ENCODE measurements around the gene OTOP2. TPM values are rescaled to one million over a fixed set of nuclear protein-coding genes. Genes with fewer than 3 reads are reported as not detected.
A peak's percentile ranks its signal among the peaks of the same experiment; 100 is the strongest.

Gene OTOP2
- total RNA-seq, 4 donors from 2014 or later: 0.38 to 1.4 (median 0.41) TPM; not detected in 1

GRCh38 chr17:74917430-74917829 is 6.6 kb upstream of the OTOP2 start:
- Histone ChIP-seq H3K27ac (no peak overlapping the region), H3K36me3 (no peaks in the 10 kb centered on the region), H3K4me1 (peaks cover 8 to 25% (median 17%) of the 10 kb centered on the region in 3 donors), H3K27me3 (peaks cover 0 to 54% (median 1%) of the 10 kb centered on the region in 4 donors), H3K4me3 (no peak overlapping the region), H3K9me3 (no peaks in the 10 kb centered on the region)
- no peak for DNase-seq
- TF ChIP-seq CTCF (IDR thresholded peaks at IDR 0.05) (no peak), POLR2A (IDR thresholded peaks at IDR 0.05) (no peak)
- 52 to 68% methylated on average over 5 to 9 of the region's 10 CpGs for WGBS, 2 donors
- intact Hi-C loops (cut with DNase I): no loop called here

DNA sequence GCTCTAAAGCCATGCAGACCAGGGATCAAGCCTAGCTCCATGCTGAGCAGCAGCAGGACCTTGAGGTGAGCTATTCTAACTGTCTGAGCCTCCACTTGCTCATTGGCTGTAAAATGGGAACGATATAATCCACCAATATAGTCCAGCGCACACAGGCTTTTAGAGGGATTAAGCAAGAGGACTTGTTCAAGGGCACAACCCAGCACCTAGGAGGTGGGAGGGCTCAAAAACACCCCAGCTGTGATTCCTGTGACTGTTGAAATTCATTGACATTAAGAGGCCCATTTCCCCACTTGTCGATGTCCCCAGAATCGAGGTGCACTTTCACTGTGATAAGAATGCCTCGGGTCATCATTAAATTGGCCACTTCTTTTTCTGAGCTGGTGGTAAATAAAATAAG is 5.2 kb upstream of the OTOP2 start:
- Histone ChIP-seq H3K9me3 (no peaks in the 10 kb centered on the region), H3K4me1 (peaks cover 23 to 40% (median 32%) of the 10 kb centered on the region in 3 donors), H3K27me3 (peaks cover 0 to 69% (median 9%) of the 10 kb centered on the region in 4 donors), H3K27ac (no peak overlapping the region), H3K36me3 (no peaks in the 10 kb centered on the region), H3K4me3 (no peak overlapping the region)
- TF ChIP-seq CTCF (IDR thresholded peaks at IDR 0.05) (no peak), POLR2A (IDR thresholded peaks at IDR 0.05) (no peak)
- 88 to 93% methylated on average over 4 to 5 of the region's 5 CpGs for WGBS, 2 donors
- intact Hi-C loops (cut with DNase I): no loop called here
- DNase-seq: no peak

- Histone ChIP-seq H3K27me3 (peaks cover 0 to 76% (median 16%) of the 10 kb centered on the region in 4 donors), H3K4me3 (no peak overlapping the region), H3K4me1 (peaks cover 31 to 47% (median 38%) of the 10 kb centered on the region in 3 donors), H3K9me3 (no peaks in the 10 kb centered on the region), H3K27ac (no peak overlapping the region), H3K36me3 (no peaks in the 10 kb centered on the region)
- intact Hi-C loops (cut with DNase I): loop anchor here (5.0 kb wide), 1 partner anchor 38 kb away; no protein-coding TSS in a partner anchor
- no peak for DNase-seq
- TF ChIP-seq CTCF (IDR thresholded peaks at IDR 0.05): no peak
- no peak for TF ChIP-seq POLR2A (IDR thresholded peaks at IDR 0.05)
- 81% methylated on average over 38 of the region's 67 CpGs; no CpG with 5 or more reads in 1 of the 2 donors for WGBS, 2 donors
Measured at GRCh38 chr17:74919440-74920305, 4.4 kb upstream of the OTOP2 start.

DNA sequence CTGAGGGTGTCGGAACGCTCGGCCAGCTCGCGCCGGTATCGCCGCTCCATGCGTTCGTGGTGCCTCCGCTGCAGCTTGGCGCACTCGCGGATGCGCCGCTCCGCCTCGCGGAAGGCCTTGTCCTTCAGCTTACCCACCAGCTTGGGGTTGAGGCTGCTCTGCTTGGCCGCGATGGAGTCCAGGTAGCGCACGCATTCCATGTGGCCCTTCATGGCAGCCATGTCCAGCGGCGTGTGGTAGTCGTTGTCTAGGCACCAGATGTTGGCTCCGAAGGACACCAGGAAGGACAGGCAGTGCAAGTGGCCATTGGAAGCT is 3.8 kb upstream of the OTOP2 start:
- TF ChIP-seq POLR2A (IDR thresholded peaks at IDR 0.05): no peak
- H3K9me3 ChIP-seq: no peaks in the 10 kb centered on the region
- H3K27me3 ChIP-seq: peaks cover 0 to 82% (median 19%) of the 10 kb centered on the region in 4 donors
- DNase-seq: no peak
- intact Hi-C loops (cut with DNase I): loop anchor here (5.0 kb wide), 1 partner anchor 37 kb away; no protein-coding TSS in a partner anchor
- WGBS, 2 donors: 95% methylated on average over 4 of the region's 27 CpGs; no CpG with 5 or more reads in 1 of the 2 donors
- H3K4me1 ChIP-seq: peaks cover 32 to 50% (median 38%) of the 10 kb centered on the region in 3 donors
- H3K4me3 ChIP-seq: no peak overlapping the region
- H3K27ac ChIP-seq: no peak overlapping the region
- H3K36me3 ChIP-seq: no peaks in the 10 kb centered on the region

DNA sequence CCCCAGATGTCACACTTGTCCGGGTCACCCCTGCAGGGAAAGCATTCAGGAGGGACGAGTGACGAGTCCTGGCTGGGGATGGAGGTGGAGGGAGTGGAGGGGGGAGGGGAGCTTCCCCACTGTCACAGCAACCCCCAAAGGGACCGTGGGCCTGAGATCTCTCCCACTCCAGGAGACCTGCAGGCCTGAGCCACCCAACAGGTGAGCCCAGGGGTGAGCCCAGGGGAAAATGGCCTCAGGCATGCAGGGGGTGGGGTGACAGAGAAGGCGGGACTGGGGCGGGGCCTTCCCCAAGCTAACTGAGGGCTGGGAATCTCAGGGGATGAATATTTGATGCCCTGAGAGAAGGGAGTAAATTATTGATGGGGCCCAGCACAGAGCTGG is 3.4 kb upstream of the OTOP2 start:
- Histone ChIP-seq H3K36me3 (no peaks in the 10 kb centered on the region), H3K4me1 (peaks cover 32 to 50% (median 38%) of the 10 kb centered on the region in 3 donors), H3K27ac (peak overlapping the region in 3 of 4 donors; percentile 22 to 45 (median 29)), H3K4me3 (no peak overlapping the region), H3K9me3 (no peaks in the 10 kb centered on the region), H3K27me3 (peaks cover 0 to 86% (median 19%) of the 10 kb centered on the region in 4 donors)
- no peak for DNase-seq
- intact Hi-C loops (cut with DNase I): loop anchor here (5.0 kb wide), 1 partner anchor 37 kb away; no protein-coding TSS in a partner anchor
- TF ChIP-seq CTCF (IDR thresholded peaks at IDR 0.05): no peak
- TF ChIP-seq POLR2A (IDR thresholded peaks at IDR 0.05): no peak
- 17% methylated on average over 1 of the region's 6 CpGs; no CpG with 5 or more reads in 1 of the 2 donors for WGBS, 2 donors
